GM11168 (cell line): ENCODE results near the gene RTKN.
"Not testable (repeated sequence)": the region's sequence is repeated elsewhere in the genome, so short reads cannot be mapped to it uniquely, and the experiment has no call there.

ENCODE experiments used
- in situ Hi-C: fragments of 300-500 bp; cut with MboI; formaldehyde crosslinking; loops from one replicate; pipeline ENCODE4 v1.12.0; 2022; ENCODE audit warnings: low sequenced_read_pairs; ENCODE audit not compliant: unreplicated experiment

Gene RTKN

DNA sequence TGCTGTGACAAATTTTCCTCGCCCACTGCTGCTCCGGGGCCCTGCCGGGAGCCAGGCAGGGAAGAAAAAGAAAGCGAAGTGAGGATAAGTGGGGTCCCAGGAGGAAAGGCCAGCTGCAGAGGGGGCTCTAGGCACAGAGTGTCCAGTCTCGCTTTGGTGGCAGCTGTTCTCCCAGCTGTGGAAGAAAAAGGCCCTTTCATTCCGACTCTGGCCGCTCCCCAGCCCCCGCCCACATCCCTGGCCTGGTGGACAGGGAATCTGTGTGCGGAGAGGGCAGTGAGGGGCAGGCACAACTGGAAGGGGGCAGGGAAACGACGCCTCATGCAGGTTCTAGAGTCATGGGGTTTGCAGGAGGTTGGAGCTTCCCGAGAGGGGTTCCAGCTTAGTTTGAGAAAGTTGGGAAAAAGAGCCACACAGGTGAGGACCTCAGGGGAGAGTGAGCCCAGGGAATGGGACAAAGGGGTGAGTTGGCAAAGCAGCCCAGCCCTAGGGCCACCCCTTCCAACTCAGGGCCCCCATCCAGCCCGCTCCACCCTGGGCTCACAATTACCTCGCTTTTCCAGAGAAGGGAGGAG, 1.8 kb downstream of the RTKN start:
- in situ Hi-C loops, result no loop called here

DNA sequence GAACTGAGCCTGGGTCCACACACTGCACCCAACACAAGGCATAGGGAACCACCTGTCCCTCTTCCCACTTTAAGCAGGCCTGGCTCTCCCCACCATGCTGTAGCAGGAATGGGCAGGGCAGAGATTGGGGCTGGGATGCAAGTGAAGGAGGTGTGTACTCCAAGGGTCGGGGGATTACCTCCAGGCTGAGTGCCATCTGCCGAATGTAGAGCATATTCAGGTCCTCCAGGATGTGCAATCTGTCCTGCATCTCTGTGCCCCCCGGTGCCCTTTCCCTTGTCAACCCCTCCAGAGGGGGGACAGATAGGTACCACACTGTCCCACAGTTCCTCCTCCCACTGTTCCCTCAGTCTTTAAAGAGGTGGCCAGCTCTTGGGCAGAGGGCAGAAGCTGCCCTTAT, 2.4 kb downstream of the RTKN start:
- in situ Hi-C loops, result no loop called here

DNA sequence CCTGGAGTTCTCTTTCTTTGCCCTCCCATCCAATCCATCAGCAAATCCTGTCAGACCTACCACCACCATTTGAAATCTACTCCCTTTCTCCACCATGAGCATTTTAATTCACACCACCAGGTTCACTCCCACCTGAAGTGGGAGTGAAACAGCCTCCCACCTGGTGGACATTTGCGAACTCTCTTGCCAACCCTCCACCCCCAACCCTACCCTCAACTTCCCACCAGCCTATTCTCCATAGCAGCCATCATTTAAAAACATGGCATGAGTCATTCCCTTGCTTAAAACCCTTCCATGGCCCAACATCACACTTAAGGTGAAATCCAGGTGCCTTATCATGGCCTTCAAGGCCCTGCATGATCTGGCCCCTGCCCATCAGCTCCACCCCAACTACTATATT, 3.5 kb downstream of the RTKN start:
- in situ Hi-C loops, result no loop called here

DNA sequence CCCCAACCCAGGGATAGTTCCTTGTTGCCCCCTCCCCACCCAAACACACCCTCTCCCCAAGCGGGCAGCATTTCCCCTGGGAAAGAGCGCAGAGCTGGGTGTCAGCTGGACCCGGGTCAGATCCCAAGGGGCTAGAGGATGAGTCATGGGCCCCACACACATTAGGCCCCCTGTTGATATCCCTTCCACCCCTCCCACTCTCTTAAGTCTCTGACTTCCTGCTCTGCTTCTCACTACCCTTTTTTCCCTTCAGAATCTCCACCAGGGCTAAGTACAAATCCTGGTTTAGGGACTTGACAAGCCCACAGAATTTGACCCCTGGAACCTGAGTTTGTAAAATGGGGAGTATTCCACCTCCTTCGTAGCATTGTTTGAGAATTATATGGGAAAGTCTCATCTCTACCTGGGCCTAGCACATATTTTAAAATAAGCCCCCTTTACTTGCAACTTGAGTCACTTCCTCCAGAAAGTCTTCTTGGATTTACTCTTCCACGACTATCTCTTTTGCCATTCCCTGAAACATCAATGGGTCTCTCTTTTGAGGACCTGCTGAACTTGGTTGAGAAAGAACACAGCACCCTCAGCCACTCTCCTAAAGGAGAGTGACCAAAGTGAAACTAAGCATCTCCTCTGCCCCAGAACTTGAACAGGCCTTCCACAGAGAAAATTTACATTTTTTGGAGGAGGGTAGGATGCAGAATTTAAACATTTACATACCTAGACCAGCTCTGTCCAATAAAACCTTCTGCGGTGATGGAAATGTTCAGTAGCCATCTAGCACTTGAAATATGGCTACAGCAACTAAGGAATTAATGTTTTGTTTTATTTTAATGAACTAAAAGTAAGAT, 4.7 kb downstream of the RTKN start:
- in situ Hi-C loops, result no loop called here

DNA sequence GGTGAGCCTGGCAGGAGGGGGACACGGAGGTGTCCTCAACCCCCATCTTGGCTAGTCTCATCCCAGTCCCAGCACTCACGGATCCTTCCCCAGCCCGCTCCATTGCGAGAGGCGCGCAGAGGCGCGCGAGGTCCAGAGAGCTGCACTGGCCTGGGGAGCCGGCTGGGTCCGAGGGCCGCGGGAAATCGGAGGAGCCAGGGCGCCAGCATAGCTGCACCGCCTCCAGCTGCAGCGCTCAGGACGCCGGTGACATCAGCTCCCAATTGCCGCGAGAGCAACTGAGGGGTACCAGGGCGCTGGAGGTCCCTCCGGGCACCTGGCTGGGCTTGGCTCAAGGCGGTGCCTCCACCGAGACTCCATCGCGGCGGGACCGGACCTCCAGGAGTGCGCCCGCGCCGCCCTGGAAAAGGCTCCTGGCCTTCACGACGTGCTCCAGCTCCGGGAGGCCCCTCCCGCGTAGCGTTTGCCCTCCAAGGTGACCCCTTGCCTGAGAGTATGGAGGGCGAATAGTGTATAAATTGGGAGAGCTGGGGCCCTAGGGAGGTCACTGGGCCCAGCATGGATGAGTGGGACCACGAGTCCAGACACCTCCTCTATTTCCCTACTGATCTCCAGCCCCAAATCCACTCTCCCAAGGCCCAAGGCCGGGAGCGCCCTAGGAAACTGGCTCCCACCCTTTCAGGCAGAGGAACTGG, 5.5 kb downstream of the RTKN start:
- in situ Hi-C loops, result no loop called here

DNA sequence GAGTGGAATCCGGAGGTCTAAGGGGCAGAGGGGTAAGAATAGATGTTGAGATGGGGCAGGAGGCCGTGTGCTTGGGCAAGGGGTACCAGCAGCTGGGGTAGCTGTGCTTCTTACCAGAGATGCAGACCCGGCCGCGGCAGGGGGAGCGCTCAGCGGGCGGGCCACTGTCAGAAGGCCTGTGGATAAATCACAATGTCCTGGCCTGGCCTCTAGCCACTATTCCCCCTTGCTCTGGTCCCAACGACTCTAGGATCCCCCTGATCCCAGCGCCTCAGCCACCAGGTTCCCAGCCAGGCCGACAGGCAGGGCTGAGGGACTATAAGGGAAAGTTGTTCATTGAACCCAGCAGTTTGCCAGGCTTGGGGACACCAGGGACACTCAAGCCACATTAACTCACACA, 11.2 kb downstream of the RTKN start:
- in situ Hi-C loops, result no loop called here

DNA sequence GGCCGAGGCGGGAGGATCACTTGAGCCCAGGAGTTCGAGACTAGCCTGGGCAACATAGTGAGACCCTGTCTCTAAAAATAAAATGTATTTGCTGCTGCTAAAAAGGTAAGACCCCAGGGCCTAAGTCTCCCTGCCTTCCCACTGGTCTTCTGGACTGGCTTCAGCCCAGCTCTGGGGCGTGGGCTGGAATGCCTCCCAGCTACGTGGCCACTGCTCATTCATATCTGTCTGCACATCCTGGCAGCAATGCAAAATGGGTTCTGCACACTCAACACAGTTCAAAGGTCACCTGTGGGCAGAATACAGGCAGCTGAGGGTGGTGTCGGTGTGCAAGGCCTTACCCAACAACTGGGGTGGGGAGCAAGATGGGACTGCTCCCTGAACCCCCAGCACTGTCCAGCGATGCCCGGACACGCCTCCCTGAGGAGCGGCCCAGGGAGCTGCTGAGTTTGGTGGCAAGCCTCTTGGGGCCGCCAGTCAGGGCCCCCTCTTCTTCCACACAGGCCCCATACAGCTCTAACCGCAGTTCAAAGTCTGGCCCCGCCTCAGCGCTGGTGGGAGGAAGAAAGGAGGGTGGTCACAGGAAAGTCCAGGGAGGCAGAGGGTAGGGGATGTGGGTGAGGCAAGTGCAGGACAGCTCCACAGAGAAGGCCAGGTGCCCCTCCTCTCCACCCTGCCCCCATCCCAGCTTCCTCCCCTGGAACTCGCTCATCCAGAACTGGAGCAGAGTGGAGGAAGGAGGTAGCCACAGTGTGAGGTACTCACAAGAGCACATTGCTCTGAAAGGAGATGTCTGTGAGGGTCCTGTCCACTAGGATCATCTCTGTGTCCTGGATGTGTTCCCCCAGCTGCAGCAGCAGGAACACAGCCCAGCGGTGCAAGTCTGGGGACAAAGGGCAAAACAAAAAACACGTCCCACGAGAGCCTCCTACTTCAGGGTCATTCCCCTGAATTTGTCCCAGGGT, 12.0 kb downstream of the RTKN start:
- in situ Hi-C loops, result no loop called here

DNA sequence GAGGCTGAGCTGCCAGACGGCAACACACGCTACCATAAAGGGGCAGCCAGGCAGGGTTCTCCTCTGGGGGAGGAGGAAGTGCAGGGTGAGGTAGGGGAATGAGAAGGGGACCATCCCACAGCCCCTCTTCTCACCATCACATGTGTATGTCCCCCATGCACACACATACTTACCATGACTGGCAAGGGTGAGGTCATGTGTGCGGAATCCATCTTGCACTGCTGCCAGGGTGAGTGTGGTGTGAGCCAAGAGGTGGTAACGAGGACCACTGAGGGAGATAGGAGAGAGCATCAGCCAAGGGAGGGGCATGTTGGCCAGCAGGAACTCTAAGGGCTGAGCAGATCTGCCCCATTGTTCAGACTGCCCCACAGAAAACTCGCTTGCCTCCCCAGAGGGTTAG, 13.1 kb downstream of the RTKN start:
- in situ Hi-C loops, result no loop called here

DNA sequence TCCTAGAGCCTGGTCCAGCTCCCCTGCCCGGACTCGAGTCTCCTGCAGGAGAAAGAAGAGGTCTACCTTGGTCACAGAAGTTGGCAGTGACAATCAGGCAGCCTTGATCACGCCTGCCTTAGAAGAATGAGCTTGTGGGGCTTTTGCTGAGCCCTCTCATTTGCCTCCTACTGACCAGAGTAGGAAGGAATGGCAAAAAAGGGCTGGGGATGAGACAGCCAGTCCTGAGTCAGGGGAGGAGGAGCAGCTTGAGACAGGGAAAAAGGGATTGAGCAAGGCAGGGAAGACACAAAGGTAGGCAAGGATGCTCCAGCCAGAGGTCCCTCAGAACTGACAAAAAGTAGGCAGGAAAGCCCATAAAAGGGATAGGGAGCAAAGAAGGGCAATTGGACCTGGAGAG, 14.2 kb downstream of the RTKN start:
- in situ Hi-C loops, result no loop called here

DNA sequence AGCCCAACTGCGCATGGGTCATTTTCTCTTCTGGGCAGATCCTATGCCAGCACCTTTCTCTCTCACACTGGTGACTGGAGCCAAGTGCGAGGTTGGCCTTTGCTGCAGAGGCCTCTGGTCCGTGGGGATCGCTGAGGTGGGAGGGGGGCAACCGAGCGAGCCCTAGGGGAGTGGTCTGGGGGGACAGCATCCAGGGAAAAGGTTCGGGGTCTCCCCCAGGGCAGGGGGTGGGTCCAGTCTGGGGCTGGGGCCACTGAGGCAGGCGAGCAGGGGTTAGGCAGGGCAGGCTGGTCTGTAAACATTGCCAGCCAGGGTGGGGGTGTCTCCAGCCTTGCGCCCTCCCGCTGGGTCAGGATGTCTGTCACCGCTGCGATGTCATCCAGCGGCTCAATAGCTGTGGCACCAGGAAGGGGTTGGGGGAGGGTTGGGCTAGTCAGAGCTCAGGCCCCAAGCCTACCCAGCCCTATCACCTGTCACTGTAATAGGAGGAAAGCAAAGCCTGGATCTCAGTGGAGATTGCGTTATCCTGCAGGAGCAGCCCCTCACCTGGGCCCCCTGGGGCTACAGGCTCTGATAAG, 15.5 kb downstream of the RTKN start:
- in situ Hi-C loops, result no loop called here

DNA sequence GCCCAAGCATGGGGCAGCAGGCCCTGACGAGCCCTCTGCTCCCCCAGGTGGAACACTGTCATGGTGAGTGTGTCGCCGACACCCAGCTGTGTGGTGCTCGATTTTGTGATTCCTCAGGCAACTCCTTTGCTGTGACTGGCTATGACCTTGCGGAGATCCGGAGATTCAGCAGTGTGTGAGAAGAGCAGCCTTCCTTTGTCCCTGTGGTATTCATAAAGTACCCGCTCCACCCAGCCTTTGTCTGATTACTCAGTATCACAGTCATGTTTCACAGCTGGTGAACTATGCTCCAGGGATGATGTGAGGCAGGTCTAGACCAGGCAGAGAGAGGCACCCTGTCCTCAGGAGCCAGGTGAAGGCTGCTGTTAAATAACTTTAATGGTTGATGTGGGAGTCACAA, 16.2 kb downstream of the RTKN start:
- in situ Hi-C loops, result no loop called here

DNA sequence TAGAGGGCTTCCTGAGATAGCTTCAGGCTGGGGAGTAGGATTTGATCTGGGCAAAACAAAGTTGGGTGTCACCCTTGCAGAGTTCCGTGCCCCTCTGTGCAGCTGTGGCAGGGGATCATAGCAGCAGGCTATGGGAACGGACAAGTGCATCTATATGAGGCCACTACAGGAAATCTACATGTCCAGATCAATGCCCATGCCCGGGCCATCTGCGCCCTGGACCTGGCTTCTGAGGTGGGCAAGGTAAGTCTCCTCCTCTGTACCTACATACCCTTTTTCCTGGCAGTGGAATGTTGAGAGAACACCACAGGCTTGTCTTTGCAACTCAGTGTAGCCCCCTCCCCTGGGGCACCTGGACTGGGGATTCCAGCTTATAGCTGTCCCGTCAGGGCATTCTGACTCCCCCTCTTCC, 16.7 kb downstream of the RTKN start:
- in situ Hi-C loops, result no loop called here

DNA sequence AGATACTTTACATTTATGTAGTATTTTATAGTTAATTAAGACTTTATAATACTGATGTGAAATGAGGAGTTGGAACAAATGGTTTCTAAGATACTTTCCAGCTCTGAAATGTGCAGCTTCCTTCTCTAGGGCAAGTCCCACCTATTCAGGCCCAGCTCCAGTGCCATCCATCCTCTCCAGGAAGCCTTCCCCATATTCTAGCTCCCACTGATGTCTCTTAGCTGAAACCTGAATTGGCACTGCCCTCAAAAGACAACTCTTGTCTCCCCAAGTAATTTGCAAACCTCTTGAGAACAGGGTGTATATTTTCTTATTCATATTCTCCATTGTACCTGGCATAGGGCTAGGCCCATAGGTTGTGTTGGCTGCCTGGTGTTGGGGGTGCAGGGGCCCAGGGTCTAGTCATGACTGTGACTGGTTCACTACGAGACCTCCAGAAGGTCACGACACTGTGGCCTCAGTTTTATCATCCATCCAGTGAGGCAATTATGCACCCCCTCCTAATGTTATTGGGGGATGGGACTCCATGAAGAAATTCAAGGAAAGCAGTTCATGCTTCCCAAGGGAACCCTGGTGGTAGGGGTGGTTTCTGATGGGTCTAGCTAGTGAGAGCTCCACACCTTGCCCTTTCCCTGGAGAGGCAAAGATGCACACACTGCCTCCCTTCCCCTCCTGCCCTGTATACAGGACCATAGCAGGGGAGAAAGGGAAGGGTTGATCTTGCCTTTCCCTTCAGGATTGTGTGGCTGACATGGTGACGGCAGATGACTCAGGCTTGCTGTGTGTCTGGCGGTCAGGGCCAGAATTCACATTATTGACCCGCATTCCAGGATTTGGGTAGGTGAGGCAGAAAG, 17.4 kb downstream of the RTKN start:
- in situ Hi-C loops, result no loop called here

DNA sequence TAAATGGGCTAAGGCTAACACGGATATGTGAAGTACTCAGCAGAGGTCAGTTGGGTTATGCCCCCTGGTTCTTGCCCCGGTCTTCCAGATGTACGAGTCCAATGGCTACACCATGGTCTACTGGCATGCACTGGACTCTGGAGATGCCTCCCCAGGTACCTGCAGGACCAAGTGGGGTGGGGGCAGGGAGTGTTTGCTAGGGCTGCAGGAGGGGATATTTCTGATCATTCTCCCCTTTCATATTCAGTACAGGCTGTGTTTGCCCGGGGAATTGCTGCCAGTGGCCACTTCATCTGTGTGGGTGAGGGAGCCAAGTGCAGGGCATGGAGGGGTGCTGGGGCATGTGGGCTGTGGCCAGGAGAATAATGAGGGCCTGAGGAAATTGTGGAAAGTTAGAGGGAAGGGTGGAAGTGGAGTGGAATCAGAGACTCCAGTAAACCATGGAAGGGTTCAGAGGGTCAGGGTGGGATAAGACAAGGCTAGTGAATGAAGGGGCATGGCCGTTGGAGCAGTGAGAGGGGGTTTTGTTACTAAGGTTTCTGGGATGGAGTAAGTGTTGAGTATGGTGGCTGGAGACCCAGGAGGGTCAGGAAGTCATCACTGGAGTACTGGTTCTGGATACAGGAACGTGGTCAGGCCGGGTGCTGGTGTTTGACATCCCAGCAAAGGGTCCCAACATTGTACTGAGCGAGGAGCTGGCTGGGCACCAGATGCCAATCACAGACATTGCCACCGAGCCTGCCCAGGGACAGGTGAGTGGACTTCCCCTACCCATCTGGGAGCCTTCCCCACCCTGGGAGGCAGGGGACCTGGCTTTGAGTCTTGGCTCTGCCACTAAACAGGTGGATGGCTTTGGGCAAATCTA, 18.3 kb downstream of the RTKN start:
- in situ Hi-C loops, result no loop called here

DNA sequence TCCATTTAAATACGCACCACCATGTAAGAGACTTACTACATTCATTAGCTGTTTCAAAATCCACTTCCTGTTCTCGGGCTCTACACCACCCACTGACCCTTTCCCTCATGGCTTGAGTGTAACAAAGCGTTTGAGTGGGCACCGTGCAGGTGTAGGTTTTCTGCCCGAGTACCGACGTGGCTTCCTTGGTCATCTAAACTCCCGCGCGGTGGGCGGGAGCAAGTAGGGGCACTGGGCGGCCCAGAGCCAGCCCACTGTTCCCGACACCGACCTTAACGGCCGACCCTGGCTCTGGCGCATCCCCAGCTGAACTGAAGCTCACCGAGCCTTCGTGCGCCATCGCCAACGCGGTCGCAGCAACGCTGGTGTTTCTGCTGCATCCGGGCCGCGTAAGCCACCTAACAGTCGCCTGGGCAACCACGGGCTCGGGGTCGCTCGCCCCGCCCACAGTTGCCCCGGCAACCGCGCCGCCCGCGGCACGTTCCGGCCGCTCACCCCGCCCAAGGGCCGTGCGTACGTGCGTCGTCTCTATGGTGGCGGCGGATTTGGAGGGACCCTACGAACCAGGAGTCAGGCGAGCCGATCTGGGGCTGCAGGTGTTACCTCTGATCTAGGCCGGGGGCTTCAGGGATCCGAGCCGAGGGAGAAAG, 20.4 kb downstream of the RTKN start, which contains the start of the genes C2orf81 and WDR54:
TSS of gene C2orf81 (minus strand) at position 399 of the 650 bp plus-strand sequence. CDS start at position 340, 59 bp downstream.
TSS of gene WDR54 (plus strand) at position 510 of the 650 bp plus-strand sequence. CDS start 424 bp downstream, outside the sequence.
- in situ Hi-C loops, result no loop called here

DNA sequence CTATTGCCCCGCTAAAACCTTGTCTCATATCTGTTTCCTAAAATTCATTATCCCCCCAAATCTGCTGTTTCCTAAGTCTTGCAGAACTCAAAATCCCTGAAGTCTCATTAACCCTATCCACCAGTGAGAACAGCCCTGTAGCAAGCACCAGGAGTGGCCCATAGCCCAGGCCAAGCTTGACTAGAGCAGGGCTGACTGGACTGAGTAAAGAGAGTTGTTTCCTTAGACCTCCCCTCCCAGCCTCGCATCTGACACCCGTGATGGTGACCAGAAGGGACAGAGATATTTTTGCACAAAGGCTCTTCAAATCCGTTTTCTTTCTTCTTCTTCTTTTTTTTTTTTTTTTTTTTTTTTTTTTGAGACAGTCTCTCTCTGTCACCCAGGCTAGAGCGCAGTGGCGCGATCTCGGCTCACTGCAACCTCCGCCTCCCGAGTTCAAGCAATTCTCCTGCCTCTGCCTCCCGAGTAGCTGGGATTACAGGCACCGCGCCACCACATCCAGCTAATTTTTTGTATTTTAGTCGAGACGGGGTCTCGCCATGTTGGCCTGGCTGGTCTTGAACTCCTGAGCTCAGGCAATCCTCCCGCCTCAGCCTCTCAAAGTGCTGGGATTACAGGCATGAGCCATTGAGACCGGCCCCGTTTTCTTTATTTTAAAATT, 21.2 kb downstream of the RTKN start:
- in situ Hi-C loops, result not testable (repeated sequence)

DNA sequence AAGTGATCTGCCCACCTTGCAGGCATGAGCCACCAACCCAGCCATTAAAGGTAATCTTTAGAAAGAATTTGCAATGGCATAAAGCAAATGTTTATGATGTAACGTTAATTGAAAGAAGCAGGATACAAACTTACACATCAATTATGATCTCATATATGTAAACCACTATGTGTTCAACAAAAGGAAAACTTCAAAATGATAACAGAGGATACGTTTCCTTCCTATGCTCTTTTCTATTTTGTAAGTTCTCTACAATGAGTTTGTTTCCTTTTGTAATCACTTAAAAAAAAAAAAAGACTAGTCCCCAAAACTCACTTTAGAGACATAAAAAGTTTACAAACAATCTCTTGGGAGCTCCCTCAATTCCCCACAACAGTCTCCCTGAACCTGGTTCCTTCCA, 21.7 kb downstream of the RTKN start:
- in situ Hi-C loops, result no loop called here
